Caco-2 (cell line): ENCODE data around the gene GIPC2. TPM values are rescaled to one million over a fixed set of nuclear protein-coding genes. Genes with fewer than 3 reads are reported as not detected.

Experiments
- BruUV-seq: library from RNA; stranded (reverse); fragments of 400-500 nt; replicated peaks from 2 replicates; lab custom pipeline; 2021; lab: Mats Ljungman, UMichigan
- CTCF ChIA-PET: fragments of 300-600 bp; sonication (Branson Sonifier 250); formaldehyde crosslinking; loops from one replicate; lab custom pipeline; 2022; ENCODE audit warnings: antibody characterized with exemption; lab: Charles Lee
- POLR2A ChIA-PET: fragments of 300-600 bp; sonication (Branson Sonifier 250); formaldehyde crosslinking; loops from one replicate; lab custom pipeline; 2022; ENCODE audit warnings: antibody characterized with exemption; lab: Charles Lee
- DNase-seq, 2 experiments: peaks; one replicate each; pipeline versions ENCODE4 v3.0.0 to v3.0.0-alpha.2; 2020 to 2022
- H3K27me3 ChIP-seq: replicated peaks from 2 replicates; pipeline ENCODE4 v1.6.0; 2011; ENCODE audit warnings: low read length; ENCODE audit not compliant: control insufficient read depth, insufficient read depth
- H3K36me3 ChIP-seq: 2 replicates; pipeline ENCODE4 v1.5.1; 2011; ENCODE audit warnings: low read length; ENCODE audit not compliant: control insufficient read depth, insufficient read depth
- H3K4me1 ChIP-seq: fragments of 250-450 bp; sonication (Bioruptor Pico); 2 replicates; pipeline ENCODE4 v1.5.1; 2020; ENCODE audit warnings: mild to moderate bottlenecking
- H3K4me3 ChIP-seq: 2 replicates; pipeline ENCODE4 v1.5.1; 2011; ENCODE audit warnings: low read depth, mild to moderate bottlenecking, control low read depth, low read length
- H3K9me3 ChIP-seq: fragments of 250-450 bp; sonication (Bioruptor Pico); 2 replicates; pipeline ENCODE4 v1.5.1; 2020; ENCODE audit warnings: mild to moderate bottlenecking, moderate library complexity
- H3K27ac Mint-ChIP-seq: one replicate; pipeline ENCODE4 v1.8.0; 2022; ENCODE audit warnings: mixed read lengths; ENCODE audit not compliant: unreplicated experiment
- H3K27me3 Mint-ChIP-seq: one replicate; pipeline ENCODE4 v1.8.0; 2022; ENCODE audit warnings: mixed read lengths; ENCODE audit not compliant: insufficient read depth, unreplicated experiment
- H3K36me3 Mint-ChIP-seq: one replicate; pipeline ENCODE4 v1.8.0; 2022; ENCODE audit warnings: mild to moderate bottlenecking, mixed read lengths; ENCODE audit not compliant: insufficient read depth, unreplicated experiment
- H3K4me1 Mint-ChIP-seq: one replicate; pipeline ENCODE4 v1.8.0; 2022; ENCODE audit warnings: low read depth, mixed read lengths; ENCODE audit not compliant: unreplicated experiment
- H3K4me3 Mint-ChIP-seq: one replicate; pipeline ENCODE4 v1.8.0; 2022; ENCODE audit warnings: mild to moderate bottlenecking, moderate library complexity, mixed read lengths; ENCODE audit not compliant: unreplicated experiment
- H3K9me3 Mint-ChIP-seq: one replicate; pipeline ENCODE4 v1.8.0; 2022; ENCODE audit warnings: mixed read lengths; ENCODE audit not compliant: unreplicated experiment
- intact Hi-C: fragments of 100-400 bp; cut with micrococcal nuclease; formaldehyde crosslinking; loops from one replicate; pipeline ENCODE4 v1.10.0; 2022; ENCODE audit not compliant: unreplicated experiment
- total RNA-seq: library from RNA; stranded (reverse); gene quantifications from 2 replicates; pipeline ENCODE4 v1.2.3, GENCODE V29; 2022
- TF ChIP-seq, protein P1 (sequence below), 2 experiments: fragments of 200-600 bp in 1 of 2; IDR thresholded peaks; 1 replicate in 1 of 2; 2 replicates in 1 of 2; pipeline versions ENCODE4 v1.5.1 to v1.8.0; 2011 to 2022; ENCODE audit warnings: antibody characterized with exemption in 1 of 2, control low read depth in 1 of 2, inconsistent platforms in 1 of 2, low read depth in 1 of 2, low read length in 1 of 2, mild to moderate bottlenecking in 1 of 2, moderate library complexity in 1 of 2; ENCODE audit not compliant: insufficient read depth in 1 of 2, severe bottlenecking in 1 of 2, unreplicated experiment in 1 of 2

GIPC2 gene
- total RNA-seq, 1 experiment from 2014 or later, result 4.4 TPM

- no peaks in the 10 kb centered on the region for H3K9me3 ChIP-seq
- no peaks in the 10 kb centered on the region for H3K36me3 ChIP-seq
- DNase-seq, result no peak
- H3K27me3 ChIP-seq, result no peaks in the 10 kb centered on the region
- intact Hi-C loops, result no loop called here
- no peaks in the 10 kb centered on the region for H3K9me3 Mint-ChIP-seq
- H3K4me3 Mint-ChIP-seq, result no peak overlapping the region
- TF ChIP-seq, protein P1, sequence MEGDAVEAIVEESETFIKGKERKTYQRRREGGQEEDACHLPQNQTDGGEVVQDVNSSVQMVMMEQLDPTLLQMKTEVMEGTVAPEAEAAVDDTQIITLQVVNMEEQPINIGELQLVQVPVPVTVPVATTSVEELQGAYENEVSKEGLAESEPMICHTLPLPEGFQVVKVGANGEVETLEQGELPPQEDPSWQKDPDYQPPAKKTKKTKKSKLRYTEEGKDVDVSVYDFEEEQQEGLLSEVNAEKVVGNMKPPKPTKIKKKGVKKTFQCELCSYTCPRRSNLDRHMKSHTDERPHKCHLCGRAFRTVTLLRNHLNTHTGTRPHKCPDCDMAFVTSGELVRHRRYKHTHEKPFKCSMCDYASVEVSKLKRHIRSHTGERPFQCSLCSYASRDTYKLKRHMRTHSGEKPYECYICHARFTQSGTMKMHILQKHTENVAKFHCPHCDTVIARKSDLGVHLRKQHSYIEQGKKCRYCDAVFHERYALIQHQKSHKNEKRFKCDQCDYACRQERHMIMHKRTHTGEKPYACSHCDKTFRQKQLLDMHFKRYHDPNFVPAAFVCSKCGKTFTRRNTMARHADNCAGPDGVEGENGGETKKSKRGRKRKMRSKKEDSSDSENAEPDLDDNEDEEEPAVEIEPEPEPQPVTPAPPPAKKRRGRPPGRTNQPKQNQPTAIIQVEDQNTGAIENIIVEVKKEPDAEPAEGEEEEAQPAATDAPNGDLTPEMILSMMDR (IDR thresholded peaks at IDR 0.05; ENCODE audit: insufficient read depth in 1 of 2, low read depth in 1 of 2, low read length in 1 of 2, severe bottlenecking in 1 of 2, unreplicated experiment in 1 of 2), result no peak
- BruUV-seq, result no TSS peak
- H3K4me3 ChIP-seq, result no peak overlapping the region
- no peaks in the 10 kb centered on the region for H3K36me3 Mint-ChIP-seq
- ChIA-PET POLR2A (interaction anchor here (1.1 kb wide), 1 partner anchor 29 kb away, joined by 3 read pairs; no protein-coding TSS in a partner anchor), CTCF (no interaction called here)
- H3K27ac Mint-ChIP-seq, result no peak overlapping the region
- no peaks in the 10 kb centered on the region for H3K4me1 Mint-ChIP-seq
- no peaks in the 10 kb centered on the region for H3K4me1 ChIP-seq
- H3K27me3 Mint-ChIP-seq, result peaks cover 2% of the 10 kb centered on the region
These were observed 12.6 kb upstream of the GIPC2 start for GRCh38 chr1:78032996-78033796.

DNA sequence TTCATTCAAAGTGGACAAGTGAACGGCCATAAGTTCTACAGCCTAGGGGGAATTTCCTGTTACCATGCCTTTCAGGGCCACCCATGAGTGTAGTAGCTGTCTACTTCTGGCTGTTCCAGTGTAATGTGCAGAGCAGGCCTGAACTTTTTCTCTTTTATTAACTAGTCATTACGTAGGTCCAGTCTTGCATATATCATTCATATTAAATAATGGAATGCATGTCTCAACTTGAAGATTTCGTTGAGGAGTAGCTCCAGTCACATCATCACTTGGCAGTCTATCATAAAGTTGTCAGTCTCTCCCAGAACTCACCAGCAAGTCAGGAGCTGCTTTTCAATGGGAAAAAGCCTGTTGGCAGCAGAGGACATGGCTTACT lies 12.0 kb upstream of the GIPC2 start:
- Mint-ChIP-seq H3K9me3 (no peaks in the 10 kb centered on the region), H3K27me3 (peaks cover 2% of the 10 kb centered on the region), H3K4me3 (no peak overlapping the region), H3K36me3 (no peaks in the 10 kb centered on the region), H3K27ac (no peak overlapping the region), H3K4me1 (no peaks in the 10 kb centered on the region)
- Histone ChIP-seq H3K9me3 (no peaks in the 10 kb centered on the region), H3K36me3 (no peaks in the 10 kb centered on the region), H3K4me3 (no peak overlapping the region), H3K4me1 (no peaks in the 10 kb centered on the region), H3K27me3 (no peaks in the 10 kb centered on the region)
- CTCF ChIA-PET, result no interaction called here
- DNase-seq, result no peak
- POLR2A ChIA-PET, result no interaction called here
- TF ChIP-seq, protein P1 (IDR thresholded peaks at IDR 0.05; ENCODE audit: insufficient read depth in 1 of 2, low read depth in 1 of 2, low read length in 1 of 2, severe bottlenecking in 1 of 2, unreplicated experiment in 1 of 2), result no peak
- no TSS peak for BruUV-seq
- intact Hi-C loops, result no loop called here

DNA sequence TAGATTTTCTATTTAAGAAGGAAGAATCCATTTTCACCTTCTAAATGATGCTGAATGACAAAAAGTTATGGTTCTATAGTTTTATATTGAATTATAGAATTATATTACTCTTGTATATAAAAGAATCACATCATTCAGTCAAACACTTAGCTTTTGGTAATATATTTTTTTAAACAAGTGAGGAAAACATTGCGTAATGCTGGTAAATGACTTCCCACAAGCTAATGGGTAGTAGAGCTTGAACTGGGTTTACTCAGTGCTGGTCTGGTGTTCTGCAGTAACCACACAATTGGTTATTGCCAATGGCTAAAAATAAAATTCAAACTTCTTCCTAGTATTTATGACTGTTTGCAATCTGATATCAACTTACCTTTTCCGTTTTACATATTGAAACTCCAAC lies 10.6 kb upstream of the GIPC2 start:
- H3K27ac Mint-ChIP-seq, result no peak overlapping the region
- TF ChIP-seq, protein P1 (IDR thresholded peaks at IDR 0.05; ENCODE audit: insufficient read depth in 1 of 2, low read depth in 1 of 2, low read length in 1 of 2, severe bottlenecking in 1 of 2, unreplicated experiment in 1 of 2), result no peak
- Histone ChIP-seq H3K4me3 (no peak overlapping the region), H3K36me3 (no peaks in the 10 kb centered on the region), H3K4me1 (no peaks in the 10 kb centered on the region), H3K9me3 (no peaks in the 10 kb centered on the region), H3K27me3 (no peaks in the 10 kb centered on the region)
- H3K4me1 Mint-ChIP-seq, result no peaks in the 10 kb centered on the region
- peaks cover 2% of the 10 kb centered on the region for H3K27me3 Mint-ChIP-seq
- intact Hi-C loops, result no loop called here
- no TSS peak for BruUV-seq
- H3K36me3 Mint-ChIP-seq, result no peaks in the 10 kb centered on the region
- ChIA-PET CTCF (no interaction called here), POLR2A (no interaction called here)
- no peak for DNase-seq
- no peak overlapping the region for H3K4me3 Mint-ChIP-seq
- no peaks in the 10 kb centered on the region for H3K9me3 Mint-ChIP-seq
